Stimulated activated CD8-positive, alpha-beta memory T cell treated with anti-CD3 and anti-CD28 coated beads, Interleukin-7, amount 100 ng/mL, for 4 hours (primary cell): ENCODE measurements around the gene EDEM2.
"Not testable (repeated sequence)": the region's sequence is repeated elsewhere in the genome, so short reads cannot be mapped to it uniquely, and the experiment has no call there.

Experiments
- DNase-seq, 2 donors: peaks; one replicate each; pipeline ENCODE4 v3.0.0-alpha.2; 2020; ENCODE audit warnings: low read depth in 2 of 2

Gene EDEM2

GRCh38 chr20:35129647-35130069 is 17.5 kb downstream of the EDEM2 start:
- DNase-seq, result no peak

- no peak for DNase-seq
These were observed 21.4 kb downstream of the EDEM2 start for GRCh38 chr20:35125753-35126152.

GRCh38 chr20:35122756-35123405 is 24.3 kb downstream of the EDEM2 start:
- no peak for DNase-seq

- DNase-seq, result no peak
These were observed 25.9 kb downstream of the EDEM2 start for GRCh38 chr20:35121186-35121585.

GRCh38 chr20:35120012-35120701 is 27.0 kb downstream of the EDEM2 start:
- DNase-seq, result no peak

- DNase-seq, result no peak
These were observed 29.5 kb downstream of the EDEM2 start for GRCh38 chr20:35117629-35118028.

GRCh38 chr20:35117196-35117595 is 29.9 kb downstream of the EDEM2 start:
- DNase-seq, result no peak

GRCh38 chr20:35116258-35116657 is 30.9 kb downstream of the EDEM2 start:
- DNase-seq, result no peak

- no peak for DNase-seq
These were observed 31.5 kb downstream of the EDEM2 start for GRCh38 chr20:35115606-35116005.

- DNase-seq, result not testable (repeated sequence)
These were observed 34.9 kb downstream of the EDEM2 start for GRCh38 chr20:35112276-35112675.

GRCh38 chr20:35111141-35111888 is 35.8 kb downstream of the EDEM2 start:
- DNase-seq, result no peak

- no peak for DNase-seq
These were observed 38.2 kb downstream of the EDEM2 start for GRCh38 chr20:35108921-35109320.

GRCh38 chr20:35106827-35107380 is 40.2 kb downstream of the EDEM2 start:
- DNase-seq, result no peak

GRCh38 chr20:35104685-35105295 is 42.3 kb downstream of the EDEM2 start:
- DNase-seq, result no peak

- DNase-seq, result no peak
These were observed 45.5 kb downstream of the EDEM2 start for GRCh38 chr20:35101620-35102019.

- DNase-seq, result peak; percentile 39 to 44
These were observed 53.8 kb downstream of the EDEM2 start for GRCh38 chr20:35093267-35093884.

- DNase-seq, result peak; percentile 71 to 84
These were observed 54.4 kb downstream of the EDEM2 start, which contains the start of gene TRPC4AP for GRCh38 chr20:35092524-35093266. TSS of gene TRPC4AP (minus strand) at chr20:35092807. CDS start at chr20:35092781, 26 bp downstream.

- no peak for DNase-seq
These were observed 55.2 kb downstream of the EDEM2 start for GRCh38 chr20:35091816-35092523.

- DNase-seq, result no peak
These were observed 58.6 kb downstream of the EDEM2 start for GRCh38 chr20:35088231-35089145.
